ENCODE data around the gene ARL14EP. TPM values are rescaled to one million over a fixed set of nuclear protein-coding genes. Genes with fewer than 3 reads are reported as not detected.

Gene ARL14EP
- total RNA-seq, 2 donors from 2014 or later = 13.7 to 14.9 TPM

- no peak for DNase-seq
- Histone ChIP-seq H3K9ac (ENCODE audit: low read depth in 2 of 2, low read length in 2 of 2) (no peak overlapping the region), H3K27me3 (no peaks in the 10 kb centered on the region), H3K4me1 (no peaks in the 10 kb centered on the region), H3K36me3 (no peaks in the 10 kb centered on the region), H3K27ac (no peak overlapping the region), H3K9me3 (no peaks in the 10 kb centered on the region), H3K4me3 (no peak overlapping the region)
- intact Hi-C loops (cut with DNase I) = no loop called here
- TF ChIP-seq CTCF (IDR thresholded peaks at IDR 0.05) = no peak
These were observed 18.3 kb upstream of the ARL14EP start for GRCh38 chr11:30304620-30305019.

GRCh38 chr11:30310623-30311022, 12.3 kb upstream of the ARL14EP start:
- DNase-seq = no peak

GRCh38 chr11:30311189-30311588, 11.7 kb upstream of the ARL14EP start:
- no peak for TF ChIP-seq CTCF (IDR thresholded peaks at IDR 0.05)
- Histone ChIP-seq H3K27ac (no peak overlapping the region), H3K9me3 (no peaks in the 10 kb centered on the region), H3K9ac (ENCODE audit: low read depth in 2 of 2, low read length in 2 of 2) (no peak overlapping the region), H3K4me3 (no peak overlapping the region), H3K27me3 (no peaks in the 10 kb centered on the region), H3K4me1 (no peaks in the 10 kb centered on the region), H3K36me3 (no peaks in the 10 kb centered on the region)
- intact Hi-C loops (cut with DNase I) = no loop called here
- DNase-seq = no peak

More at GRCh38 chr11:30310623-30311022, 12.3 kb upstream of the ARL14EP start:
- no peak for TF ChIP-seq CTCF (IDR thresholded peaks at IDR 0.05)
- no peak overlapping the region for H3K4me3 ChIP-seq
- H3K27ac ChIP-seq = no peak overlapping the region
- H3K4me1 ChIP-seq = no peaks in the 10 kb centered on the region
- H3K27me3 ChIP-seq = no peaks in the 10 kb centered on the region
- H3K9ac ChIP-seq (ENCODE audit: low read depth in 2 of 2, low read length in 2 of 2) = no peak overlapping the region
- no peaks in the 10 kb centered on the region for H3K36me3 ChIP-seq
- H3K9me3 ChIP-seq = no peaks in the 10 kb centered on the region
- intact Hi-C loops (cut with DNase I) = no loop called here

- no peak overlapping the region for H3K27ac ChIP-seq
- no peaks in the 10 kb centered on the region for H3K27me3 ChIP-seq
- no peaks in the 10 kb centered on the region for H3K36me3 ChIP-seq
- H3K4me1 ChIP-seq = no peaks in the 10 kb centered on the region
- intact Hi-C loops (cut with DNase I) = no loop called here
- DNase-seq = no peak
- H3K9me3 ChIP-seq = no peaks in the 10 kb centered on the region
- no peak overlapping the region for H3K4me3 ChIP-seq
- H3K9ac ChIP-seq (ENCODE audit: low read depth in 2 of 2, low read length in 2 of 2) = no peak overlapping the region
- no peak for TF ChIP-seq CTCF (IDR thresholded peaks at IDR 0.05)
These were observed 10.7 kb upstream of the ARL14EP start for GRCh38 chr11:30312243-30312642.

- TF ChIP-seq CTCF (IDR thresholded peaks at IDR 0.05) = no peak
- DNase-seq = no peak
- Histone ChIP-seq H3K9me3 (no peaks in the 10 kb centered on the region), H3K4me1 (no peaks in the 10 kb centered on the region), H3K36me3 (no peaks in the 10 kb centered on the region), H3K9ac (ENCODE audit: low read depth in 2 of 2, low read length in 2 of 2) (no peak overlapping the region), H3K27ac (no peak overlapping the region), H3K27me3 (no peaks in the 10 kb centered on the region), H3K4me3 (no peak overlapping the region)
- intact Hi-C loops (cut with DNase I) = no loop called here
These were observed 9.3 kb upstream of the ARL14EP start for GRCh38 chr11:30313580-30313979.

- no peaks in the 10 kb centered on the region for H3K36me3 ChIP-seq
- TF ChIP-seq CTCF (IDR thresholded peaks at IDR 0.05) = no peak
- no peaks in the 10 kb centered on the region for H3K27me3 ChIP-seq
- no peak overlapping the region for H3K9ac ChIP-seq (ENCODE audit: low read depth in 2 of 2, low read length in 2 of 2)
- H3K9me3 ChIP-seq = no peaks in the 10 kb centered on the region
- DNase-seq = no peak
- no peaks in the 10 kb centered on the region for H3K4me1 ChIP-seq
- intact Hi-C loops (cut with DNase I) = no loop called here
- H3K27ac ChIP-seq = no peak overlapping the region
- H3K4me3 ChIP-seq = no peak overlapping the region
These were observed 8.3 kb upstream of the ARL14EP start for GRCh38 chr11:30314625-30315024.
